CD8-positive, alpha-beta memory T cell (primary cell): Measurements from ENCODE around the gene TANC1. TPM values are rescaled to one million over a fixed set of nuclear protein-coding genes. Genes with fewer than 3 reads are reported as not detected.

Experiments
- CTCF ChIA-PET: fragments of 350-600 bp; sonication (Branson Sonifier 250); formaldehyde crosslinking; loops from one replicate; lab custom pipeline; 2021; ENCODE audit warnings: antibody characterized with exemption; lab: Charles Lee
- POLR2A ChIA-PET: fragments of 350-600 bp; sonication (Branson Sonifier 250); formaldehyde crosslinking; loops from one replicate; lab custom pipeline; 2021; ENCODE audit warnings: antibody characterized with exemption; lab: Charles Lee
- DNase-seq, 5 donors: peaks; one replicate each; pipeline versions ENCODE4 v3.0.0 to v3.0.0-alpha.2; 2020 to 2022; ENCODE audit warnings: mixed read lengths in 1 of 5
- H3K27ac ChIP-seq: one replicate; pipeline ENCODE4 v1.7.0; 2013; ENCODE audit warnings: low read depth, mild to moderate bottlenecking, low read length, moderate library complexity
- H3K27me3 ChIP-seq: 2 replicates; pipeline ENCODE4 v1.7.0; 2013; ENCODE audit warnings: low read length, mild to moderate bottlenecking; ENCODE audit not compliant: insufficient read depth, poor library complexity, severe bottlenecking
- H3K36me3 ChIP-seq: 2 replicates; pipeline ENCODE4 v1.7.0; 2013; ENCODE audit warnings: mild to moderate bottlenecking, low read length, moderate library complexity; ENCODE audit not compliant: insufficient read depth
- H3K4me1 ChIP-seq: 2 replicates; pipeline ENCODE4 v1.7.0; 2013; ENCODE audit warnings: mild to moderate bottlenecking, low read length, moderate library complexity; ENCODE audit not compliant: insufficient read depth
- H3K4me3 ChIP-seq: 2 replicates; pipeline ENCODE4 v1.7.0; 2013; ENCODE audit warnings: mild to moderate bottlenecking, low read length
- H3K9me3 ChIP-seq: 2 replicates; pipeline ENCODE4 v1.7.0; 2013; ENCODE audit warnings: mild to moderate bottlenecking, low read length
- H3K27ac Mint-ChIP-seq, 8 donors: one replicate each; pipeline ENCODE4 v1.8.0; 2020 to 2021; ENCODE audit warnings: mixed read lengths in 8 of 8, mild to moderate bottlenecking in 6 of 8, inconsistent platforms in 3 of 8, moderate library complexity in 3 of 8
- H3K27me3 Mint-ChIP-seq, 2 donors: one replicate each; pipeline ENCODE4 v1.8.0; 2020 to 2021; ENCODE audit warnings: mixed read lengths in 2 of 2, mild to moderate bottlenecking in 1 of 2, moderate library complexity in 1 of 2
- H3K36me3 Mint-ChIP-seq, 3 donors: one replicate each; pipeline ENCODE4 v1.8.0; 2020 to 2021; ENCODE audit warnings: mixed read lengths in 3 of 3, inconsistent platforms in 1 of 3, mild to moderate bottlenecking in 1 of 3
- H3K4me1 Mint-ChIP-seq, 3 donors: one replicate each; pipeline ENCODE4 v1.8.0; 2020 to 2021; ENCODE audit warnings: mixed read lengths in 3 of 3, inconsistent platforms in 1 of 3, mild to moderate bottlenecking in 1 of 3
- H3K4me3 Mint-ChIP-seq, 7 donors: one replicate each; pipeline ENCODE4 v1.8.0; 2020 to 2021; ENCODE audit warnings: mixed read lengths in 7 of 7, mild to moderate bottlenecking in 6 of 7, moderate library complexity in 4 of 7, inconsistent platforms in 2 of 7
- H3K9me3 Mint-ChIP-seq, 5 donors: one replicate each; pipeline ENCODE4 v1.8.0; 2020 to 2022; ENCODE audit warnings: mixed read lengths in 5 of 5, mild to moderate bottlenecking in 3 of 5, moderate library complexity in 2 of 5, inconsistent platforms in 1 of 5
- polyA plus RNA-seq: library from polyadenylated mRNA; unstranded; fragments of 300-500 nt; fragmentation: Illumina TruSeq; gene quantifications from one replicate; pipeline ENCODE4 v1.2.3, GENCODE V29; 2021
- total RNA-seq, 2 experiments: library from RNA; stranded (reverse); gene quantifications; one replicate each; pipeline ENCODE4 v1.2.3, GENCODE V29; 2021

The TANC1 gene
- total and polyA plus RNA-seq, 3 experiments from 2014 or later, result 0.11 to 0.64 (median 0.13) TPM

- Histone ChIP-seq H3K27me3 (no peaks in the 10 kb centered on the region), H3K27ac (no peak overlapping the region), H3K36me3 (no peaks in the 10 kb centered on the region), H3K4me1 (no peaks in the 10 kb centered on the region), H3K4me3 (no peak overlapping the region), H3K9me3 (no peaks in the 10 kb centered on the region)
- POLR2A ChIA-PET, result no interaction called here
- CTCF ChIA-PET, result no interaction called here
- Mint-ChIP-seq H3K4me3 (no peak overlapping the region), H3K27ac (no peak overlapping the region), H3K4me1 (peaks cover 0 to 4% (median 0%) of the 10 kb centered on the region in 3 donors), H3K36me3 (peaks cover 0 to 2% (median 0%) of the 10 kb centered on the region in 3 donors), H3K9me3 (peaks cover 0 to 4% (median 2%) of the 10 kb centered on the region in 5 donors), H3K27me3 (peaks cover 2 to 4% of the 10 kb centered on the region in 2 donors)
- DNase-seq, result no peak
Measured at GRCh38 chr2:158999458-158999857, 31.0 kb downstream of the TANC1 start.

GRCh38 chr2:159000072-159000471, 31.6 kb downstream of the TANC1 start:
- Histone ChIP-seq H3K4me1 (no peaks in the 10 kb centered on the region), H3K4me3 (no peak overlapping the region), H3K27me3 (no peaks in the 10 kb centered on the region), H3K9me3 (no peaks in the 10 kb centered on the region), H3K36me3 (no peaks in the 10 kb centered on the region), H3K27ac (no peak overlapping the region)
- H3K27me3 Mint-ChIP-seq, result peaks cover 2 to 4% of the 10 kb centered on the region in 2 donors
- CTCF ChIA-PET, result no interaction called here
- H3K4me3 Mint-ChIP-seq, result no peak overlapping the region
- H3K27ac Mint-ChIP-seq, result no peak overlapping the region
- POLR2A ChIA-PET, result no interaction called here
- H3K9me3 Mint-ChIP-seq, result peaks cover 0 to 5% (median 4%) of the 10 kb centered on the region in 5 donors
- DNase-seq, result no peak
- peaks cover 0 to 8% (median 0%) of the 10 kb centered on the region in 3 donors for H3K36me3 Mint-ChIP-seq
- H3K4me1 Mint-ChIP-seq, result peaks cover 0 to 4% (median 0%) of the 10 kb centered on the region in 3 donors

GRCh38 chr2:159002462-159003111, 34.1 kb downstream of the TANC1 start:
- H3K36me3 Mint-ChIP-seq, result peaks cover 0 to 8% (median 0%) of the 10 kb centered on the region in 3 donors
- DNase-seq, result no peak

GRCh38 chr2:159003555-159003954, 35.1 kb downstream of the TANC1 start:
- Mint-ChIP-seq H3K36me3 (peaks cover 0 to 8% (median 0%) of the 10 kb centered on the region in 3 donors), H3K4me1 (peaks cover 0 to 4% (median 0%) of the 10 kb centered on the region in 3 donors), H3K27me3 (peaks cover 2 to 4% of the 10 kb centered on the region in 2 donors), H3K4me3 (no peak overlapping the region), H3K27ac (peak overlapping the region in 1 of 8 donors; percentile 64), H3K9me3 (peaks cover 0 to 4% (median 3%) of the 10 kb centered on the region in 5 donors)
- no peaks in the 10 kb centered on the region for H3K27me3 ChIP-seq
- H3K27ac ChIP-seq, result no peak overlapping the region
- H3K4me1 ChIP-seq, result no peaks in the 10 kb centered on the region
- H3K9me3 ChIP-seq, result no peaks in the 10 kb centered on the region
- H3K4me3 ChIP-seq, result no peak overlapping the region
- ChIA-PET POLR2A (no interaction called here), CTCF (no interaction called here)
- DNase-seq, result no peak
- no peaks in the 10 kb centered on the region for H3K36me3 ChIP-seq

More at GRCh38 chr2:159002462-159003111, 34.1 kb downstream of the TANC1 start:
- peaks cover 2 to 4% of the 10 kb centered on the region in 2 donors for H3K27me3 Mint-ChIP-seq
- peaks cover 0 to 4% (median 0%) of the 10 kb centered on the region in 3 donors for H3K4me1 Mint-ChIP-seq
- CTCF ChIA-PET, result no interaction called here
- H3K4me3 Mint-ChIP-seq, result no peak overlapping the region
- POLR2A ChIA-PET, result no interaction called here
- Histone ChIP-seq H3K27me3 (no peaks in the 10 kb centered on the region), H3K27ac (no peak overlapping the region), H3K4me1 (no peaks in the 10 kb centered on the region), H3K36me3 (no peaks in the 10 kb centered on the region), H3K4me3 (no peak overlapping the region), H3K9me3 (no peaks in the 10 kb centered on the region)
- no peak overlapping the region for H3K27ac Mint-ChIP-seq
- peaks cover 0 to 4% (median 3%) of the 10 kb centered on the region in 5 donors for H3K9me3 Mint-ChIP-seq

- H3K27ac Mint-ChIP-seq, result no peak overlapping the region
- ChIA-PET CTCF (no interaction called here), POLR2A (no interaction called here)
- Histone ChIP-seq H3K36me3 (no peaks in the 10 kb centered on the region), H3K27me3 (no peaks in the 10 kb centered on the region), H3K4me3 (no peak overlapping the region), H3K27ac (no peak overlapping the region), H3K4me1 (no peaks in the 10 kb centered on the region), H3K9me3 (no peaks in the 10 kb centered on the region)
- H3K9me3 Mint-ChIP-seq, result peaks cover 0 to 4% (median 3%) of the 10 kb centered on the region in 5 donors
- H3K36me3 Mint-ChIP-seq, result peaks cover 0 to 12% (median 0%) of the 10 kb centered on the region in 3 donors
- DNase-seq, result no peak
- peaks cover 2 to 5% of the 10 kb centered on the region in 2 donors for H3K27me3 Mint-ChIP-seq
- H3K4me3 Mint-ChIP-seq, result no peak overlapping the region
- H3K4me1 Mint-ChIP-seq, result no peaks in the 10 kb centered on the region
Measured at GRCh38 chr2:159004849-159005248, 36.4 kb downstream of the TANC1 start.

- H3K4me1 ChIP-seq, result no peaks in the 10 kb centered on the region
- H3K4me3 ChIP-seq, result no peak overlapping the region
- H3K36me3 ChIP-seq, result no peaks in the 10 kb centered on the region
- H3K4me3 Mint-ChIP-seq, result no peak overlapping the region
- POLR2A ChIA-PET, result no interaction called here
- no peak for DNase-seq
- no peak overlapping the region for H3K27ac Mint-ChIP-seq
- H3K27me3 Mint-ChIP-seq, result peaks cover 2 to 31% of the 10 kb centered on the region in 2 donors
- no peaks in the 10 kb centered on the region for H3K9me3 ChIP-seq
- no peak overlapping the region for H3K27ac ChIP-seq
- peaks cover 5 to 11% (median 11%) of the 10 kb centered on the region in 5 donors for H3K9me3 Mint-ChIP-seq
- no peaks in the 10 kb centered on the region for H3K4me1 Mint-ChIP-seq
- no peaks in the 10 kb centered on the region for H3K27me3 ChIP-seq
- CTCF ChIA-PET, result no interaction called here
- H3K36me3 Mint-ChIP-seq, result peaks cover 0 to 19% (median 2%) of the 10 kb centered on the region in 3 donors
Measured at GRCh38 chr2:159009940-159010339, 41.5 kb downstream of the TANC1 start.

- Histone ChIP-seq H3K4me1 (no peaks in the 10 kb centered on the region), H3K4me3 (no peak overlapping the region), H3K9me3 (no peaks in the 10 kb centered on the region), H3K36me3 (no peaks in the 10 kb centered on the region), H3K27me3 (no peaks in the 10 kb centered on the region), H3K27ac (no peak overlapping the region)
- H3K4me1 Mint-ChIP-seq, result no peaks in the 10 kb centered on the region
- peaks cover 0 to 22% (median 2%) of the 10 kb centered on the region in 3 donors for H3K36me3 Mint-ChIP-seq
- peaks cover 5 to 15% (median 14%) of the 10 kb centered on the region in 5 donors for H3K9me3 Mint-ChIP-seq
- H3K4me3 Mint-ChIP-seq, result no peak overlapping the region
- peak overlapping the region in 1 of 8 donors; percentile 1 for H3K27ac Mint-ChIP-seq
- H3K27me3 Mint-ChIP-seq, result peaks cover 2 to 31% of the 10 kb centered on the region in 2 donors
- ChIA-PET CTCF (no interaction called here), POLR2A (no interaction called here)
- DNase-seq, result no peak
Measured at GRCh38 chr2:159010340-159010739, 41.9 kb downstream of the TANC1 start.

GRCh38 chr2:159010963-159011362, 42.5 kb downstream of the TANC1 start:
- CTCF ChIA-PET, result no interaction called here
- H3K9me3 ChIP-seq, result no peaks in the 10 kb centered on the region
- H3K9me3 Mint-ChIP-seq, result peaks cover 11 to 21% (median 20%) of the 10 kb centered on the region in 5 donors
- H3K36me3 Mint-ChIP-seq, result peaks cover 0 to 29% (median 6%) of the 10 kb centered on the region in 3 donors
- no peak for DNase-seq
- no peak overlapping the region for H3K4me3 ChIP-seq
- H3K36me3 ChIP-seq, result no peaks in the 10 kb centered on the region
- no peaks in the 10 kb centered on the region for H3K4me1 ChIP-seq
- H3K27me3 ChIP-seq, result no peaks in the 10 kb centered on the region
- H3K4me1 Mint-ChIP-seq, result no peaks in the 10 kb centered on the region
- H3K27ac Mint-ChIP-seq, result no peak overlapping the region
- no peak overlapping the region for H3K4me3 Mint-ChIP-seq
- peaks cover 5 to 31% of the 10 kb centered on the region in 2 donors for H3K27me3 Mint-ChIP-seq
- H3K27ac ChIP-seq, result no peak overlapping the region
- POLR2A ChIA-PET, result no interaction called here
